GM18498 (cell line): Measurements from ENCODE around the gene RAD51B.

Experiments used
- ATAC-seq: cut with Tn5 transposase; IDR thresholded peaks from one replicate; pipeline ENCODE4 v1.9.1; 2021; ENCODE audit warnings: mild to moderate bottlenecking, moderate library complexity; ENCODE audit not compliant: unreplicated experiment

The RAD51B gene

DNA sequence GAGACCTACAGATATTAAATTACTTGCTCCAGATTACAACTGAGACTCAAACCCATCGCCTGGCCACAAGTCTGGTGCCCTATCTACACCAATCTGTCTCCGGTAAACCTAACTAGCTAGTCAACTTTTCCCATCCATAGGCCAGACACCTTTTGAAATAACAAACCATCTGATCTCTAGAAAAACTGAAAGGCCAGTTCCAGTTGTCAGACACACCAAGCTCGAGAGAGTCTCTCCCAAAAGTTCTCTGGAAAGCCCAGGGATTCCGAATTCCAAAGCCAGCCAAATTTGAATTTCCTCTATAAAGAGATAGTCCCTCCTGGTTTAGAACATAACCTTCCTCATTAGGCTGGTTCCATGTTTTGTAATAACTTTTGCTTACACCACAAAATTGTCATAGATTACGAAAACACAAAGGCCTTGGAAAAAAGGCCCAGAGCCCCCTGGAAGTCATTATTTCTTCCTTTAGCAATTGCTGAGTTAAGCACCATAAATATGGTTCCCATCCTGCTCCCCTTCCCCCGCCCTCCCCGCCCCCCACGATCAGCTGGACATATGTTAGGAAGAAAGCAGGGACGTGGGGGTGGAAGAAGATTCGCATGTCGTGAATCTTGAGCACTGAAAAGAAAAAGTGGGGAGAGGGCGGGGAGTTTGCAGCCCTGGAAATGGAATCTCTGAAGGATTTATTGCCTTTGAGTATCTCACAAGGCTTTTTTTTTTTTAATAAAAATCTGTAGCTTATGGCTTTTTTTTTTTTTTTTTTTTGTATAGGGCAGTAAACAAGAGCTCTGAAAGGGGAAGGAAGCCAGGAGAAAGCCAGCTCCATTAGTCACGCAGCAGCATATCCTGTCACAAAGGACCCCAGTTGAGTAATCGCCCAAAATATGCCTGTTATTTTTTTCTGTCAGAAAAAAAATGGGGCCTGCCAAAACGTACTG, 862.9 kb downstream of the RAD51B start:
- no peak for ATAC-seq

DNA sequence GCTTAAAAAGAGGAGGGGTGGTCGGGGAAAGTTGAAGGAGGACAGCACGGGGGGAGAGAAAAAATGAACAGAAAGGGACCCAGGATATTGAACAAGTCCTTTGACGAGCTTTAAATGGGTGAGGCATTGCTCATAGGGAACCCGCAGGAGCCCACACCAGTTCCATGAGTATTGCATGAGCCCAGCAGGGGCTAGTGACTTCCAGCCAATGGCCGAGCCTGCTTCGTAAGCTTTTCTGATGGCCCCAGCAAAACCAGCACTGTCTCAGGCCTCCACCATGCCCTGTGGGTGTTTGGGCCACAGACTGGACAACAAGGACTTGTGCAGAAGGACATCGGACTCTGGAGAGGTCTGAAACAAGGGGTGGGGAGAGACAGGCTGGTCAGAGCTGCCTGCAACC, 863.7 kb downstream of the RAD51B start:
- ATAC-seq, result no peak

DNA sequence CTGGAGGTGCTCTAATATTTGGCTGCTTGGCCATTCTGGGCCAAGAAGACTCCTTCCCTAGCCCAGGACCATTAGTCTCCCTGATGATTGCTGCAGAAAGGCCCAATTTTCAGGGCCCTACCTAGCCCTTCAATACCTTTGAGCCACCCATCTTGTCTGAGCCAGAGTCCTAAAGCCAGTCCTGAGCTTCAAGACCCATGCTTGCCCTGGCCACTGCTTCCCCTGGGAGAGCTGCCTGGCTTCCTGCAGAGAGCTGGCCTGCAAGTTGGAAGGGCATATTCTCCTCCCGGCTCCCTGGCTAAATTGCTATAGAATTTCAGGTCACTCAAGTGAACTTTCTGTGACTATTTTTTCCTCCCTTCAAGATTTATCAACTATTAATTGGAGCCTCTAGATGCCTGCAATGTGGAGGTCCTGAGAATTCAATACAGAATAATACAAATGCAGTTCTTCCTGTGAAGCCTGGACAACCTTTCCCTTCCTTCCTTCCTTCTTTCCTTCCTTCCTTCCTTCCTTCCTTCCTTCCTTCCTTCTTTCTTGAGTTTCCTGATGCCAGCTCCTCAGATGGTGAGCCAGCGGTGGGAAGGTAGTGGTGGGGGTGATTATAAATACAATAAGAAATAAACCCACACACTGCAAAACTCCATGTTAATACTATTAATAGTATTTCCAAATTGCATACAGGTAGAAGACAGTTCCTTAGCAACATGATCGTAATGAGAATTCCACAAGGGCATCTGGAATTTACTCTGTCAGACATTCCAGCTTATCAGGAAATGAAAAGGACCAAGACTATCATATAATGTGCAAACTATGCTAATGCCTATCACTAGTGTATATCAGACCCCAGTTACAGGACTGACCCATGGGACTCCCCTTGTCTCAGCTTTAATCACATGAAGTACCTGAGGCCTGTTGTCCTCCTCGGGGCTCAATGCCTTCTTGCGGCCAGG, 865.2 kb downstream of the RAD51B start:
- no peak for ATAC-seq

DNA sequence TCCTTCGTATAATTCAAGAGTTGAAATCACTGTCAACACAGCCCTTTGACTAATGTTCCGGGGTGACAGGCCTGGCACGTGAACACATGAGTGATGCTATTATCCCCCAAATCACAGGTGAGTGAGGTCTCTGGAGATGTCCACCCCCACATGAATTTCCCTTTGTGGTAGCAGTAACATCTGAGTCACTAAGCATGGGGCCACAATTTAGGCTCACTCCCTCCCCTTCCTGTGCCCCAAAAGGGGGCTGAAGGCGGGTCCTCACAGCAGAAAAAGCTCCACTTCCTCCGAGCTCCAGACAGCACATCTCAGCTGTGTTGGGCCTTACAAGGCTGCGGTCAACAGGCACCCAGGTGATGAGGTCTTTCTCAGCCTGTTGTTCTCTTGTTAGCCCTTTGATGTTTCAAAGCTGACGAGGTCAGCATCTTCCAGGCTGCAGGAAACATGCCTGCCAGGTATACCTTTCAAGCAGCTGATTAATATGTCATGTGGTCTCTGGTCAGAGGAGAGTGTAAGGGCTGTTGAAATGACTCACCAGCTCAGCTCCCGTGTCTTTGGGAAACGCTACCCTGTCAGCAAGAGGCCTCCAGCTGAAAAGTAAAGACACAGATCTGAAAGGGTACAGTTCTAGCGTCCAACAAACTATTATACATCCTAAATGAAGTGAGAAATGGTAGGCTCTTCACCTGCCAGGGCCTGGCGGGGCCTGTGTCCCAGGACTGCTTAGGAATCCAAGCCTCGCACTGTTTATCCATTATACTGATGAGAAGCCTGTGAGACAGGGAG, 866.0 kb downstream of the RAD51B start:
- peak; percentile 82 for ATAC-seq

DNA sequence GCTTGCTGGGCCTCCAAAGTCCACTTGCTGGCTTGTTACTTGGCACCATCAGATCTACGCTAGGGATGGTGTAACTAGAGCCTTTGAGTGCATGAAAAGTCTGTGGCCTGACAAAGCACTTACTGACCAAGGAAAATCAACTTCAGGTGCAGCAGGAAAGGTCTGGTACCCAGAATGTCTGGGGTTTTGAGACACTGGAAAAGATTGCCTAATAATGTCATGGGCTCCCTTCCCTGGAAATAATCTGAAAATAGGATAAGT, 866.6 kb downstream of the RAD51B start:
- no peak for ATAC-seq

DNA sequence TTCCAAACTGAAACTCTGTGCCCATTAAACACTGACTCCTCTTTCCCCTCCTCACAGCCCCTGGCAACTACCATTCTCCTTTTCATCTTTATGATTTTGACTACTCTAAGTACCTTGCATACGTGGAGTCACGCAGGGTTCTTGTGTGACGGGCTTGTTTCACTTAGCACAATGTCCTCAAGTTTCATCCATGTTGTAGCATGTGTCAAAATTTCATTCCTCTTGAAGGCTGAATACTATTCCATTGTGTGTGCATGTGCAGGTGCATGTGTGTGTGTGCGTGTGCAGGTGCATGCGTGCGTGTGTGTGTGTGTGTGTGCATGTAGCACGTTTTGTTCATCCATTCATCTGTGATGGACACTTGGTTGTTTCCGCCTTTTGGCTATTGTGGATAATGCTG, 867.1 kb downstream of the RAD51B start:
- ATAC-seq, result no peak

DNA sequence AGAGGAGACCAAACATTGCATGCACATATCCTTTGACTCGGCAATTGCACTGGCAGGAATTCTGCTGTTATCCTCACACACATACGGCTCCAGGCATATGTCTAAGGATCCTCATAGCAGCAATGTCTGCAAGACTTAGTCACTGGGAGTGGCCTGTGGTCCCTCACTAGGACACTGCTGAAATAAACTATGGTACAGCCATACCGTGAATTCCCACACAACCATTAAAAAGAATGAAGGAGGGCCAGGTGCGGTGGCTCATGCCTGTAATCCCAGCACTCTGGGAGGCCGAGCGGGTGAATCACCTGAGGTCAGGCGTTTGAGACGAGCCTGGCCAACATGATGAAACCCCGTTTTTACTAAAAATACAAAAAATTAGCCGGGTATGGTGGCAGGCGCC, 868.2 kb downstream of the RAD51B start:
- ATAC-seq, result no peak

DNA sequence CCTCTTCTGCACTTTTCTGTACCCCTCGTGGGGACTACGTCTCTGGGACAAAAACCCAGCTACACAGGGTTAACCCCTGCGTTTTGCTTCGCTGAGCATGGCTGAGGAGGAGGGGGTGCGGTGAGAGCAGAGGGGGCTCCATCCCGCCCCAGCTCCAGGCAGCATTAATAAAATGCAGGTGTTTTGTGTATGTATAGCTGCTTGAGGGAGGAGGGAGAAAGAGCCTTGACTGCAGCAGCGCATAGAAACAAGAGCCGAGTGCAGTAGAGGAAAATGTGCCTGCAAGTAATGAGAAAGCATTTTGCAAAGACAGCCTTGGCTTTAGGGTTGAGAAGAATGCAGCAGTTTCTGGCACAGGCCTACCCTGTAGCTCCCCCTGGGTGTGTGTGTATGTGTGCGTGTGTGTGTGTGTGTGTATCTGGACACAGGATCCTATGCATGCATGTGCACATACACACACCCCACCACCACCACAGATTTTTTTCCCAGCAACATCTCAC, 869.3 kb downstream of the RAD51B start:
- ATAC-seq, result no peak

DNA sequence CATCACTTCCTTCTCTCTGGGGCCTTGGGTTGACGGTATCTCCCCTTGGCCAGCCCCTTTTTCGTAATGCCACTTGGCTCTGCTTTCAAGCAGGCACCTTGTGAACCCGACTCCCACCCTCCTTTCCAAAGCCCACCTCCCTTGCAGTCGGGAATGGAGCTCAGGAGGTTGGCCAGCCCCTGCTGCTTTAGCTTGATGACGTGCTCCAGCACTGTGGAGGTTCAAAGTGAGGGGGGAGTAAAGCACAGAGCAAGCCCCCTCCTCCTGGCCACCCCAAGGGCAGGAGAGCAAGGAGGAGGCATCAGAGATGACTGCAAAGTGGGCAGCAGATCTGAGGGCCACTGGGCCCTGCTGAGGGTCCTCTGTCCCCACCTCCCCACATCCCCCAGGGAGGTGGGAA, 869.9 kb downstream of the RAD51B start:
- no peak for ATAC-seq

DNA sequence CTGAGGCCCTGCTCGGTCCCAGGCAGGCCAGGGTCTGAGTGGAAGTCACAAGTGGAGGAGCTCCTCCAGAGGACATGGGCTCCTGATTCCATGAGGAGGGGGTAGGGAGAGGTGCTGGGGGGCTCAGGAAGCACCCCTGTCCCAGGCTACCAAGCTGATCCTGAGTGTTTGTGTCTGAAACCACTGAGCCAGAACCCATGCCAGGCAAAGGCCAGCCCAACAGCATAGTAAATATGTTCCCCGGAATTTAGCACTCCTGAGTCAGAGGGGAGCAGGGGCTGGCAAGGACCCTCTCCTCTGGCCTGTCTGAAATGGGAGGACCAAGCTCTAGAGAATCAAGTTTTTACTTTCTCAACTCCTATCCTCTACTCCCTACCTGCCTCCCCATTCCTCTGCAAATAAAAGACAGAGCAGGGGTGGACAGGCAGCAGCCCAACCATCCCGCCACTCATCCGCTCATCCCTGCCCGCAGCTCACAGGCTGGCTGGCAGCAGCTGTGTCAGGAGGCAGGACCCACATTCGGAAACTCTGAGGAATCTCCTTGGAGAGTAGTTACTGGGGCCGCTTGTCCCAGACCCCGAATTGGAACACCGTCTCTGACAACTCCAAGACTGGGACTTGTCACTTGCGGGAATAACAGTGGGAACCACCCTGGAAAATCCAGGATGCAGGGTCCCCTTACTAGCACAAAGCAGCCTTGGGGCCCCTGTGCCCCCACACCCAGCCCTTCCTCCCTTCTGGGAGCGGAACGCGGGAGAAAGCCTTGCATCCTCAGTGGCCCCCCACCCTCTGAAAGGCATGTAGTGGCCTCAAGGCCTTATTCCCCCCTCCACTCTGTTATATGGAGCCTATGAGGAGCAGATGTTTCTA, 870.7 kb downstream of the RAD51B start:
- ATAC-seq, result no peak

DNA sequence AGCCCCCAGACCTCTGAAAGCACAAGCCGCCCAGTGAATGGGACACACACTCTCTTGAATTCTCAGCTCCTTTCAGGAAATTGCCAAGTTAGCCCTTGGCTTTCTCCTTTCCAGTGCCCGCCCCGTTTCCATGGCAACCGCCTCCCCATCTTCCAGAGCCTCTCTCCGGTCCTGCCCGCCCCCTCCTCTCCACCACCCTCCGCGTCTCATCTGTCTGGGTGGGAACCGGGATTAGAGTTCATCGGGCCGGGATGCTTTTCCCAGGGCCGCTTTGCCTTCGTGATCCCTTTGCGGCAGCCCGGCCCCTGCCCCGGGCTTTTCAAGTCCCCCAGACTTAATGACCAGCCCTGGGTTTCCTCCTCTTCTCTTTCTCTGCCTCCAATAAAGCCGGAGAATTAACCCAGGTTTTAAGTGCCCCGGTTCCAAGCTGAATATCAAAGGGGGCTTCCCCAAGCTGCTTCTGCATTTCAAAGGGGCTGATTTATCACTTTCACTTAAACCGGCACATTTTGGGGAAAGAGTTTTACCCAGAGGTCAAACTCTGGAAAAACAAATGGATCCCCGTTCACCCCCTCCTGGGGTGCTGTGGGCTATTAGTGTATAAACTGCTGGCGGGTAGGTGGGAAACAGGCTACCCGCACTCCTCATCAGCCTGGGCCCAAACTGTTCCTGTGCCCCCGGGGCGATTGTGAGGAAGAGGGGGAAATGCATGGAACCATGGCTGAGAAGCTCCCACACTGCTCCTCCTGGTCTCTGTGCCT, 871.6 kb downstream of the RAD51B start:
- no peak for ATAC-seq

DNA sequence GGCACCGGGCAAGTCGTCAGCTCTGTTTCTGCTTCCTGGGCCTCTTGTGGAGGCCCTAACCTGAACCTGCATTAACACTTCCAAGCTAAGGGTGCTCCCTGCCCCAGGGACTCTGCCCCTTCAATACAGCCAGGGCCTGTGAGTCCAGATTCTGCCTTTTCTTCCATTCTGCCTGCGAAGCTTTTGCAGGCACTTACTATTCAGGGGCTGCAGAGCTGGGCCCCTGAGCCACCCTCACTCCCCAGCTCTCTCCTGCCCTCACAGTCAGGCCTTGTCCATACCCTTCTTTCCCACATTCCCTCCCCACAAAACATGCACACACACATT, 872.2 kb downstream of the RAD51B start:
- ATAC-seq, result no peak

DNA sequence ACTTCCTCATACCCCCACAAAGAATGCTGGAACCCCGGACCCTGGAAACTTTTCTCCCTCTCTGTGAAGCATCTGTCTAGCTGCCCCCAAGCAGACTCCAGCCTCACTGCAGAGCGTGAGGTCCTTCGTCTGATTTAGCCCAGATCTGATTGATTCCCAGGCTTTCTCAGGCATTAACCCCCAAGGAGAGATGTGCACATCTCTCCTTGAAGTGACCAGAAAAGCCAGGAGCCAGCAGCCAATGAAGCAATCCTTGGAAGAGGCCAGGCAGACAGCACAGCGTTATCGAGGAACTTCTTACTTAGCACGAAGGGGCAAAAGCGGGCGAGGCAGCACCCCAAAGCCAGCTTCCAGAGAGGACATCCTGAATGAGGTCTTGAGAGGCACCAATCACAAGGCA, 872.6 kb downstream of the RAD51B start:
- ATAC-seq, result no peak

DNA sequence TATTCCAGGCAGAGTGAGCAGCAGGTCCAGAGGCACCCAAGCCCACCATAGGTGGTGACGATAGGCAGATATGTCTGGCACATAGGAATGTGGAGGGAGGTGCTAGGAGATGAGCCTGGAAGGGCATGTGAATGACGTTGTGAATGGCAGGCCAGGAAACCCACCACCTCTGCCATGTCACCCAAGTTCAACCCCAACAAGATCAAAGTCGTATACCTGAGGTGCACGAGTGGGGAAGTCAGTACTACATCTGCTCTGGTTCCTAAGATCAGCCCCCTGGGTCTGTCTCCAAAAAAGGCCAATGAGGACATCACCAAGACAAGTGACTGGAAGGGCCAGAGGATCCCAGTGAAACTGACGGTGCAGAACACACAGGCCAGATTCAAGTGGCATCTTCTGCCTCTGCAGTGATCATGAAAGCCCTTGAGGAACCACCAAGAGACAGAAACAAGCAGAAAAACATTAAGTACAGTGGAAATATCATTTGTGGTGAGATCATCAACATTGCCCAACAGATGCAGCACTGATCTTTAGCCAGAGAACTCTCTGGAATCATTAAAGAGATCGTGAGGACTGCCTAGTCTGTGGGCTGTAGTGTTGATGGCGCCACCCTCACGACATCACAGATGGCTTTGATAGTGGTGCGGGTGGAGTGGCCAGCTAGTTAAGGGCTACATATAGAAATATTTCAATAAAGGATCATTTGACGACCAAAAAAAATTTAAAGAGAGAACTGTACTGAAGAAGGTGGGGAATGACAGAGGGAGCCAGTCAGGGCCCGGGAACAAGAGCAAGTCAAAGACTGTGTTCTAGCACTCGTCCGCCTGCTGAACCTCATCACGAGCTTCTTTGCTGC, 873.6 kb downstream of the RAD51B start:
- no peak for ATAC-seq

DNA sequence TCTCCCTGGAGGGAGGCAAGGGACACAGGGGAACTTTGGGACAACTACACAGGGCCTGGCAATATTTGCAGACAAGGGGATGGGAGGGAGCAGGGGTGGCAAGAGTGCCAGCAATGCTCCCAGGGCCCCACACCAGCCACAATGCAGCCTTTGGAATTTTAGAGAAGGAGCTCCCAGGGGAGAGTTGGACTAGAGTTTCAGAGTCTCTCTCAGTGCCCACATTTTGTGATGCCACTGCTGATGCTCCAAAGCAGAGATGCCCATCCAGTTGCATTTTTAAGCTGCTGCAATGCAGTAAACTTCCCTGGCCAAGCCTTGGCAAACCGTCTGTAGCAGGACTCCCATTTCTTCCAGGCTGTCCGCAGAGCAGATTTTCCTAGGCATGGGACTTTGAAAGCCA, 874.3 kb downstream of the RAD51B start:
- ATAC-seq, result no peak

DNA sequence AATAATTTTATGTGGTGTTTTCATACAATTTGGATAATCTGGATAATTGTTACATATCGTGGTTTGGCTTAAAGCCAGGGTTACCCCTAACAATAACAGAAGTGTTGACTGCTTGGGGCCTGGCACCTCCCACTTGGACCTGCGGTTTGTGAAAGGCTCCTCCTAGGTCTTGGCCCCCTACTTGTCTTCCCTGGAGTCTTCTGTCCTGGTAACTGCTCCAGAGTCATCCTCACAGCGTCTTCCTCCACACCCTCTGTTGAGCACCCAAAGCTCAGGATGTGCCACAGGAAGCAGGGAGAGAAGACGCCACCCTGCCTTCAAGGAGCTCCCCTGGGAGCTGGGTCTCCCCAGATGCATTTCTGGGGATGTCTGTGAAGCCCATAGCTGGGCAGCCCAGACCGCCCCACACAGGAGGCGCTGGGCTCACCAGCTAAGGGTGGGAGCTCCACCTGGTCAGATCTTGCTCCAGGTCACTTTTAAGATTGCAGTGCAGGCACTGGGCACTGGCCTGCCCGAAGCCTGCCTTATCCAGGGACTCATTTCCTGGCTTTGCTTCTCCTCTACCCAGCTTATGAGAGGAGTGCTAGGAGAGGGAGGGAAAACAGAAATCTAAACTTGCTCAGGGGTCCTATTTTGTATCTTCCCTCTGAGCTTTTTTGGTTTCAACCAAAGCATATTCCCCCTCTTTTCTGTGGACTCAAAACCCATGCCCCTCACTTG, 875.1 kb downstream of the RAD51B start:
- ATAC-seq, result no peak

DNA sequence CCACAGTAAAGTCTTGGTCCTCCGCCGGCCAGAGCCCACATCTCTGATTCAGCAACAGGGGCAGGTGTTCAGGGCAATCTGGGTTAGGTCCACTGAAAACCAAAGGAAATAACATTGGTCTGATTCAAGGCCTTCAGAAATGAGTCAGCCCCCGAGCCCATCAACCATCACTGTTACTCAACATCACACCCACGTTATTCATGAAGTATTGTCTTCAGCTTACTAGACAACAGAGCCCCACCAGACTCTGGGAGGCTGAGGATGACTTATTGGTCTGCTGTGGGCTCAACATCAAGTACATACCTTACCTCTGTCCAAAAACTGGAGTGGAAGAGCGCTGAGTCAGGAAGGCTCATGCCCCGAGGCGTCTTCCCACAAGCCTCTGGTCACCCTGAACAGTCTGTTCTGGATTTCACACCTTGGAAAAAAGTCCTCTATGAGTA, 875.8 kb downstream of the RAD51B start:
- ATAC-seq, result peak; percentile 83

DNA sequence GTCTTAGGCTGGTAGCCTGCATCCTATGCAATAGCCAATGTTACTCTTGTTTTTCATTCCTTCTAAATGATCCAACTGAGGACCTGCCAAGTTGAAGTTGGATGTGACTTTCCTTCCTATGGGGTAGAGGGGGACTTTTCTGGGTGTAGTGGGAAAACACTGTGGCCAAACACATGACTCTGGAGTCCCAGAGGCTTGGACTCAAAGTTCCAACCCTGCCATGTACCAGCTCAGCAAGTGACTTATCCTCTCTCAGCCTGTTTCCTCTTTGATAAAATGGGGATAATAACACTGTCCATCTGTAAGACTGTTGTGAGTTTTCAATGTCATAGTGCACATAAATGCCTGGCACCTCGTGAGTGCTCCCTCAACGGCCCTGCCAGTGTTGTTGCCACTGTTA, 876.3 kb downstream of the RAD51B start:
- ATAC-seq, result no peak
